Mesendoderm (in vitro differentiated cells): ENCODE data around the gene ATP5F1E.

Experiments used
- DNase-seq: peaks from one replicate; pipeline ENCODE4 v3.0.0; 2013
- H2AK5ac ChIP-seq: 2 replicates; pipeline ENCODE4 v1.6.1; 2013; ENCODE audit warnings: low read length, inconsistent platforms
- H2BK120ac ChIP-seq: 2 replicates; pipeline ENCODE4 v1.6.1; 2013; ENCODE audit warnings: low read depth, mild to moderate bottlenecking, low read length, moderate library complexity, mixed read lengths
- H2BK15ac ChIP-seq: replicated peaks from 2 replicates; pipeline ENCODE4 v1.6.1; 2013; ENCODE audit warnings: low read depth, mild to moderate bottlenecking, moderate library complexity
- H2BK5ac ChIP-seq: 2 replicates; pipeline ENCODE4 v1.6.1; 2013; ENCODE audit warnings: low read length, inconsistent platforms
- H3K18ac ChIP-seq: 2 replicates; pipeline ENCODE4 v1.6.1; 2013; ENCODE audit warnings: mild to moderate bottlenecking, low read length, mixed read lengths
- H3K23ac ChIP-seq: one replicate; pipeline ENCODE4 v1.6.1; 2013; ENCODE audit warnings: low read length
- H3K27ac ChIP-seq: 2 replicates; pipeline ENCODE4 v1.5.1; 2013; ENCODE audit warnings: low read depth, mild to moderate bottlenecking, inconsistent platforms, low read length, moderate library complexity
- H3K27me3 ChIP-seq: 2 replicates; pipeline ENCODE4 v1.6.1; 2013; ENCODE audit warnings: low read length, control low read depth, mild to moderate bottlenecking, inconsistent platforms; ENCODE audit not compliant: insufficient read depth, poor library complexity
- H3K36me3 ChIP-seq: 2 replicates; pipeline ENCODE4 v1.6.1; 2013; ENCODE audit warnings: low read length, inconsistent platforms; ENCODE audit not compliant: control insufficient read depth, insufficient read depth
- H3K4ac ChIP-seq: one replicate; pipeline ENCODE4 v1.6.1; 2013; ENCODE audit warnings: low read depth, mild to moderate bottlenecking, low read length, moderate library complexity
- H3K4me1 ChIP-seq: 2 replicates; pipeline ENCODE4 v1.6.1; 2013; ENCODE audit warnings: low read depth, low read length, inconsistent platforms; ENCODE audit not compliant: control insufficient read depth
- H3K4me2 ChIP-seq: 2 replicates; pipeline ENCODE4 v1.6.1; 2013; ENCODE audit warnings: low read length
- H3K4me3 ChIP-seq: 2 replicates; pipeline ENCODE4 v1.5.1; 2013; ENCODE audit warnings: mild to moderate bottlenecking, low read length
- H3K56ac ChIP-seq: one replicate; pipeline ENCODE4 v1.6.1; 2013; ENCODE audit warnings: low read length
- H3K79me1 ChIP-seq: 2 replicates; pipeline ENCODE4 v1.6.1; 2013; ENCODE audit warnings: low read length, inconsistent platforms
- H3K79me2 ChIP-seq: 2 replicates; pipeline ENCODE4 v1.6.1; 2013; ENCODE audit warnings: mild to moderate bottlenecking, low read length; ENCODE audit not compliant: control insufficient read depth, insufficient read depth
- H3K9ac ChIP-seq: 2 replicates; pipeline ENCODE4 v1.6.1; 2013; ENCODE audit warnings: low read length, inconsistent platforms
- H4K5ac ChIP-seq: one replicate; pipeline ENCODE4 v1.6.1; 2013; ENCODE audit warnings: low read length
- H4K8ac ChIP-seq: one replicate; pipeline ENCODE4 v1.6.1; 2013; ENCODE audit warnings: low read depth, mild to moderate bottlenecking, control low read depth, low read length, moderate library complexity
- WGBS: extraction: QIAGEN DNeasy Blood & Tissue Kit; methylation state at CpG from one replicate; pipeline ENCODE4 v1.1.7; 2013; ENCODE audit warnings: low lambda C conversion rate, missing lambda C conversion rate; ENCODE audit not compliant: insufficient coverage; ENCODE audit errors: extremely low coverage; 5-methylcytosine and 5-hydroxymethylcytosine counted together

ATP5F1E gene

DNA sequence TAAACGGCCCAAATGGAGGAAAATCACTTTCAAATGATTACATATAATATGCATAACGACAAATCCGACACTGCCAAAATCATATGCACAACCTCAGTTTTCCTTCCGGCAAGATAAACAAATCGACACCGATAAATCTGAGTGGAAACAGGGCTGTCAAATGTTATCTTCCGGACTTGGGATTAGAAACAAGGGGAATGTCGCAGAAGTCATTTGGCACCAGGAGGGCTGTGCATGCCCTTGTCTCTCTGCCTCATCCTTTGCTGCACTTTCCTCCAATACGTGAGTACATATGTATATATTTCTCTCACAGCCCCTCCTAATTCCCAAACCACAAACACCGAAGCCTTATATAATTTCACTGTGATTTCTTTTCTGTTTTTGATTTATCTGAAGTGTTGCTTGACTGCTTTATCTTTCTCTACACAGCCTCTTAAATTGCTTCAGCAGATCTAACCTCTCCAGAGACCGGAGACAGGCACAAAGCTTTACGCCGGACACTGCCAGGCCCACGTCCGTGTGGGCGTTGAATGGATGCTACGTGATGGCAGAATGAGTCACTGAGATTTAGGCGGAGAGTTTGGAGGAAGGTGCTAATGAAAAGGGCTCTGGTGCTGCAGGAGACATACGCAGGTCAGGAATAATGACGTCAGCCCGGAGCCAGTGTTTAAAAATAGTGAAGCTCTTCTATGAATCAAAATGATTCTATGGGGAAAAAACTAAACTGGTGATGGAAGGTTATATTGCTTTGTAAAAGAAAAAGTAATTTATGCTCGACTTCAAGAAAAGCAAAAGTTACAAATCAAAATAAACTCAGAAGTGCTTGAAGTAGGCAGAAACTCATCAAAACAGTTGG lies 31.5 kb upstream of the ATP5F1E start:
- no peaks in the 10 kb centered on the region for H3K36me3 ChIP-seq
- H3K79me2 ChIP-seq: no peaks in the 10 kb centered on the region
- H3K4me2 ChIP-seq: no peak overlapping the region
- H3K79me1 ChIP-seq: no peaks in the 10 kb centered on the region
- no peaks in the 10 kb centered on the region for H3K4me1 ChIP-seq
- no peak overlapping the region for H3K4me3 ChIP-seq
- H4K5ac ChIP-seq: no peak overlapping the region
- H3K27ac ChIP-seq: no peak overlapping the region
- no peak overlapping the region for H2BK15ac ChIP-seq
- no peak overlapping the region for H3K23ac ChIP-seq
- no peak overlapping the region for H3K4ac ChIP-seq
- no peak overlapping the region for H2BK5ac ChIP-seq
- H3K56ac ChIP-seq: no peak overlapping the region
- WGBS: no CpG with 5 or more reads among the region's 22 CpGs
- no peak overlapping the region for H3K9ac ChIP-seq
- DNase-seq: peak; percentile 16
- no peak overlapping the region for H2AK5ac ChIP-seq
- no peaks in the 10 kb centered on the region for H3K27me3 ChIP-seq
- H3K18ac ChIP-seq: no peak overlapping the region
- no peak overlapping the region for H2BK120ac ChIP-seq
- H4K8ac ChIP-seq: no peak overlapping the region

GRCh38 chr20:59062081-59062480 lies 29.9 kb upstream of the ATP5F1E start:
- H2AK5ac ChIP-seq: no peak overlapping the region
- H3K4me1 ChIP-seq: no peaks in the 10 kb centered on the region
- no peak overlapping the region for H2BK5ac ChIP-seq
- no peak overlapping the region for H4K5ac ChIP-seq
- no peak overlapping the region for H3K23ac ChIP-seq
- no peak overlapping the region for H4K8ac ChIP-seq
- H2BK120ac ChIP-seq: no peak overlapping the region
- H3K9ac ChIP-seq: no peak overlapping the region
- no CpG with 5 or more reads among the region's 4 CpGs for WGBS
- H3K56ac ChIP-seq: no peak overlapping the region
- H3K18ac ChIP-seq: no peak overlapping the region
- H3K4me3 ChIP-seq: no peak overlapping the region
- H3K79me2 ChIP-seq: no peaks in the 10 kb centered on the region
- H3K36me3 ChIP-seq: no peaks in the 10 kb centered on the region
- no peak overlapping the region for H3K27ac ChIP-seq
- no peak overlapping the region for H3K4me2 ChIP-seq
- DNase-seq: peak; percentile 4
- H3K79me1 ChIP-seq: no peaks in the 10 kb centered on the region
- H3K4ac ChIP-seq: no peak overlapping the region
- no peaks in the 10 kb centered on the region for H3K27me3 ChIP-seq
- no peak overlapping the region for H2BK15ac ChIP-seq

- no peak overlapping the region for H2BK120ac ChIP-seq
- H2BK15ac ChIP-seq: no peak overlapping the region
- H3K27me3 ChIP-seq: no peaks in the 10 kb centered on the region
- no peak overlapping the region for H4K5ac ChIP-seq
- no CpG with 5 or more reads among the region's 7 CpGs for WGBS
- DNase-seq: no peak
- H3K4me2 ChIP-seq: no peak overlapping the region
- no peak overlapping the region for H4K8ac ChIP-seq
- H3K27ac ChIP-seq: no peak overlapping the region
- H2BK5ac ChIP-seq: no peak overlapping the region
- H2AK5ac ChIP-seq: no peak overlapping the region
- H3K4me3 ChIP-seq: no peak overlapping the region
- H3K36me3 ChIP-seq: no peaks in the 10 kb centered on the region
- no peak overlapping the region for H3K4ac ChIP-seq
- H3K23ac ChIP-seq: no peak overlapping the region
- no peak overlapping the region for H3K9ac ChIP-seq
- no peak overlapping the region for H3K18ac ChIP-seq
- H3K56ac ChIP-seq: no peak overlapping the region
- H3K79me1 ChIP-seq: no peaks in the 10 kb centered on the region
- H3K79me2 ChIP-seq: no peaks in the 10 kb centered on the region
- no peaks in the 10 kb centered on the region for H3K4me1 ChIP-seq
These were observed 23.2 kb upstream of the ATP5F1E start for GRCh38 chr20:59055302-59055701.

- Histone ChIP-seq H3K4me2 (no peak overlapping the region), H3K79me1 (no peaks in the 10 kb centered on the region), H3K18ac (no peak overlapping the region), H2BK120ac (no peak overlapping the region), H2BK5ac (no peak overlapping the region), H3K4me3 (no peak overlapping the region), H3K4ac (no peak overlapping the region), H4K5ac (no peak overlapping the region), H2BK15ac (no peak overlapping the region), H3K36me3 (no peaks in the 10 kb centered on the region), H4K8ac (no peak overlapping the region), H3K4me1 (no peaks in the 10 kb centered on the region), H3K79me2 (no peaks in the 10 kb centered on the region), H2AK5ac (no peak overlapping the region), H3K56ac (no peak overlapping the region), H3K27me3 (no peaks in the 10 kb centered on the region), H3K23ac (no peak overlapping the region), H3K9ac (no peak overlapping the region), H3K27ac (no peak overlapping the region)
- no CpG with 5 or more reads among the region's 6 CpGs for WGBS
- DNase-seq: no peak
These were observed 19.6 kb upstream of the ATP5F1E start for GRCh38 chr20:59051666-59052185.

DNA sequence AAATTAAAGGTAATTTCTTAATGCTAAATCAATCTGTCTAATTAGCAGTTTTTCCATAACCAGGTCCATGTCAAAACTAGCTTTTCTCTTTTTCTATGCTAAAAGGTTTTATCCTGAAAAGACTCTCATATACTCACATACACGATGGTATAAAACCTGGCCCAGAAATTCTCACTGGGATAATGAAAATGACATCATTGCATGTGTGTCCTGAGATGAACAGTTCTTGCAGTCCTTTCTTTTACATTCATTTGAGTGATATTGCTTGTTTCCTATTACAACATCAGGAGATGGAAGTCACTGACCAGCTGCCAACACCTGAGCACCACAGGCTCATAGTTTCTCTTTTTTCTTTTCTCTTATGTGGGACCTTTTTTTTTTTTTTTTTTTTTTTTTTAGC lies 18.3 kb upstream of the ATP5F1E start:
- Histone ChIP-seq H2BK15ac (no peak overlapping the region), H3K18ac (no peak overlapping the region), H2BK5ac (no peak overlapping the region), H2BK120ac (no peak overlapping the region), H3K56ac (no peak overlapping the region), H3K36me3 (no peaks in the 10 kb centered on the region), H3K9ac (no peak overlapping the region), H3K27me3 (no peaks in the 10 kb centered on the region), H4K5ac (no peak overlapping the region), H3K4me3 (no peak overlapping the region), H3K79me1 (no peaks in the 10 kb centered on the region), H3K23ac (no peak overlapping the region), H4K8ac (no peak overlapping the region), H3K4ac (no peak overlapping the region), H3K4me1 (no peaks in the 10 kb centered on the region), H3K4me2 (no peak overlapping the region), H2AK5ac (no peak overlapping the region), H3K27ac (no peak overlapping the region), H3K79me2 (no peaks in the 10 kb centered on the region)
- no CpG with 5 or more reads among the region's 1 CpG for WGBS
- no peak for DNase-seq

DNA sequence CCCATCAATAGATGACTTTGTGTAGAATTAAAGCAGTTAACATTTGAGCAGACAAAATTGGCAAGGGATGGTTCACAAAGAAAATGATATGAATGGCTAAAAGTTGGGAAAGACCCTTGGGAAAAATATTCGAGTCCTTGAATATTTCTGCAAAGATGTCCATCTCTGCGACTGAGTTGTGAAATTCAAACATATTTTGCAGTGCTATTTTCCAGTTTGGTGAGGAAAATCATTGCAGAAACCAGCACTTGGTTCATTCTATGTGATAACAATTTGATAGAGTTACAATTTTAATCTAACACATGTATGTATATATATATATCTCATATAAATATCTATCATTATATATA lies 16.5 kb upstream of the ATP5F1E start:
- Histone ChIP-seq H3K27me3 (no peaks in the 10 kb centered on the region), H3K4me1 (no peaks in the 10 kb centered on the region), H2BK15ac (no peak overlapping the region), H3K36me3 (no peaks in the 10 kb centered on the region), H3K4me2 (no peak overlapping the region), H4K5ac (no peak overlapping the region), H3K9ac (no peak overlapping the region), H3K4ac (no peak overlapping the region), H4K8ac (no peak overlapping the region), H3K23ac (no peak overlapping the region), H3K79me1 (no peaks in the 10 kb centered on the region), H3K27ac (no peak overlapping the region), H2BK120ac (no peak overlapping the region), H2BK5ac (no peak overlapping the region), H3K56ac (no peak overlapping the region), H3K18ac (no peak overlapping the region), H2AK5ac (no peak overlapping the region), H3K79me2 (no peaks in the 10 kb centered on the region), H3K4me3 (no peak overlapping the region)
- no CpG with 5 or more reads among the region's 2 CpGs for WGBS
- DNase-seq: no peak
